Middle frontal gyrus (tissue), 1 donor: Measurements from ENCODE around the gene PFN2.
"Not testable (repeated sequence)": the region's sequence is repeated elsewhere in the genome, so short reads cannot be mapped to it uniquely, and the experiment has no call there.

Experiments
- DNase-seq: peaks from one replicate; pipeline ENCODE4 v3.0.0-alpha.2; 2015; ENCODE audit warnings: low spot score; ENCODE audit errors: extremely low spot score

PFN2 gene

DNA sequence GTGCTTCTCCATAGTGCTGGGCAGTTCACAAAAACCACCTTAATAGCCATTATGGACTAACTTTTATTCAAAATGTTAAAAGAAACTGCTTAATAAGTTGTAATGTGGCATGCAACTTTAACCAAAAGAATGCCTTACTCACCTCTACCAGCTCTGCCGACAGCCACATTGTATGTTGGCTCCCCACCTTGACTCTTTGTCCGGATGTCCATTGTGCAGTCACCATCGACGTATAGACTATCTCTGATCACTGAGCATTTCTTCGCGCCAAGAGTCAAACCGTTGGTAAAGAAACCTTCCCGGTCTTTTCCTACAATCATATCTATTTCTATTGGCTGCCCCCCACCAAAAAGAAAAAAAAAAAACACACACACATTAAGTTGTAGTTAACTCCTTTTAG, 2.5 kb downstream of the PFN2 start:
- no peak for DNase-seq

DNA sequence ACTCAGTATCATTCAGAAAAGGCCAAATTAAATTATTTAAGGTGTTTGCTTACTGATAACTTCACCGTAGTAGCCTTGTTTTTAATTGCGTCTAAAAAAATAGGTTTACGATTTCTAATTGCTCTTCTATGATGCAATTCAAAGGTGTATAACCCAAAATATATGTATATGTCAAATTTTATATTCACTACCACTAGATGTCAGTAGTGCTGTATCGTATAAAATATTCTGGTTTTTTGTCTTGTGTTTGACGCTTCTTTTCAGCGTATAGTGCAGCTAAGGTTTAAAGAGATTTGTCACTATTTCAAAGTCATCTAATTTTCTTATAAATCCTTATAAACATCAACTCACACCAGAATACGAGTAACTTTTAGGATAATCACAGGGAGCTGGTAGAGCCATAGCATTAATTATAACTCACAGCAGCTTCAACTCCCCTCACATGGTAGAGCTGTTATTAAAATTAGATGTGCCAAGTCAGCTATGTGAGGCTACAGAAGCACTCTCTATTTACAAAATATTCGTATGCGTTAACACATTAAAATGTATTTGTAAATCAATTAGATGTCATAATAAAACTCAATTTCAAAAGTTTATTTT, 3.5 kb downstream of the PFN2 start:
- DNase-seq: peak; percentile 76

DNA sequence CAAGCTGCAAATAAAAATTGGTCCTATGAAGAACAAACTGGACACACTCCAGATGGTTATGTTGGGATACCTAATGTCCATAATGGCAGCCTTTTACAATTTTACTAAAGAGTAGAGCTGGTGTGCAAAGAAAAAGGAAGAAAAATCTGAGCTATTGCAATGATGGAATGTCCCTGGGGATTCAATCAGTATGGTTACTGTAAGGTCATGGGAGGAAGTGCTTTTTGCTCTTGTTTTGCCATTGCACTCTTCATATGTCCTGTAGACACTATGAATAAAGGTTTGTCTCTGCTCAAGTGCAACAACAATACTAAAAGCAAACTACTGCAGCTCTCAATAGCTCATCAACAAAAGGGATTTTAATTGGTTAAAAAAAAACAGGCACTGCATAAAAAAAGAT, 5.4 kb downstream of the PFN2 start:
- DNase-seq: no peak

DNA sequence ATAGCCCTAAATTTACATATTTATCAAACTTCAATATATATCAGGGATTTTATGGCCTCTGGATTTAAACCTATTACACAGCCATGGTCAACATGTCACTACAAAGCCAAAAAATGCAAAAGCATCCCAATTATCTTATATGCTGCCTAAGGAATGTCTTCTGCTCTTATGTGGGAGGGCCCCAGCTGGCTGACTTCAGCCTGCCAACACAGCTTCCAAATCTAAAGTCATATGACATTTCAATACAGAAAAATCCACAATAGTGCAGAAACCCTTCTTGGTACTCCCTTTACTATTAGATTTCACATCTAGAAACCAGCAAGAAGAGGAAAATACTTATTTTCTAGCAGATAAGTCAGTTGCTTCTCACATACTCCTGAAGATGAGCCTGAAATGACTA, 6.4 kb downstream of the PFN2 start:
- DNase-seq: no peak

DNA sequence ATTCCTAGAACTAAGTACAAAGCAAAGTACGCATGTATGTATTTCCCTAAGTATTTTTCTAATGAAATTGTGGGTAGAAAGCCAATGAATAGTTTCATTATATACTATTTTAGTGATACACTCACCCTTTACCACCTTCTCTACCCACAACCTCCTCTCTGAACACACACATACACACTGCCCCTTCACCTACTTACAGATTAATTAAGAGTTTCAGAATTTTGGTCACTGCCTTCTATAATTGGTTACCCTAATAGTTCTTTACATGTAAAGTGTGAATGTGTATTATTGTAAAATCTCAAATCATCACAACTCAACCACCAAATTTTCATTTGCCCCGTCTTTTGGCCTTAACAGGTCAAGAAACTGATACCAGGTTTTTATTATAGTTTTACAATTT, 7.2 kb downstream of the PFN2 start:
- no peak for DNase-seq

DNA sequence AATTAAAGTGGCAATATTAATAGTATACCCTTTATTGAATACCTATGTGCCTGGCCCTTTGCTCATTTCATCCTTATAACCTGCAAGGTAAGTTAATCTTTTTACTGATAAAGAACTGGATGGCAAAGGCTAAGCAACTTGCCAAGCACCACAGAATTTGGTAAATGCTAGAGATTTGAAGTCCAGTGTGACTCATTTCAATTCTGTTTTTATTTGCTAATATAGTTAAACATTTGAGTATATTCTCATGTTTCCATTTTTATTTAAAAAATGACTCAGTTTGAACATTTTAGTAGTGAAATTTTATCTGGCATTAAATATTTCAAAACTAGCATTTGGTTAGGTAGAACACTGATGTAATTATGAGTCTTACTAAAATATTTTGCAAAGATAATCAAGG, 11.3 kb downstream of the PFN2 start:
- no peak for DNase-seq

DNA sequence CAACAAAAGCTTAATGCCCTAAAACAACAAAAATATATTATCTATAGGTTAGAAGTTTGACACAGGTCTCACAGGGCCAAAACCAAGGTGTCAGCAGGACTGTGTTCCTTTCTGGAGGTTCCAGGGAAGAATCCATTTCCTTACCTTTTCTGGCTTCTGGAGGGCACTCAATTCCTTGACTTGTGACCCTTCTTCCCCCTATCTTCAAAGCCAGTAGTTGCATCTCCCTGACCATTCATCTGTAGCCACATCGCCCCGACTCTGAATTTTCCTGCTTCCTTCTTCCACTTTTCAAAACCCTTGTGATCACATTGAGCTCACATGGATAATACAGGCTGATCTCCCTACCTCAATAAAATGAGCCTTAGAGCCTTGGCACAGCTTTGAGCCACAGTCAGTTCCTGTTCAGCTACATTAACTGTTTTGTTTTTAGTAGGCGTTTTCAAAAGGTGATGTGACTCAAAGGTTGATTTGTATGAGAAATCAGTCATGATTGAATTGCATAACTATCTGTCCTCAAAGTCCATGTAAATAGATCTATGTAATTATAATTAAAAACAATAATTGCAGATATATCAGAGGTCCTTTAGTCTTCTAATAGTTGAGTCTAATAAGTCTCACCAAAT, 12.4 kb downstream of the PFN2 start:
- DNase-seq: no peak

DNA sequence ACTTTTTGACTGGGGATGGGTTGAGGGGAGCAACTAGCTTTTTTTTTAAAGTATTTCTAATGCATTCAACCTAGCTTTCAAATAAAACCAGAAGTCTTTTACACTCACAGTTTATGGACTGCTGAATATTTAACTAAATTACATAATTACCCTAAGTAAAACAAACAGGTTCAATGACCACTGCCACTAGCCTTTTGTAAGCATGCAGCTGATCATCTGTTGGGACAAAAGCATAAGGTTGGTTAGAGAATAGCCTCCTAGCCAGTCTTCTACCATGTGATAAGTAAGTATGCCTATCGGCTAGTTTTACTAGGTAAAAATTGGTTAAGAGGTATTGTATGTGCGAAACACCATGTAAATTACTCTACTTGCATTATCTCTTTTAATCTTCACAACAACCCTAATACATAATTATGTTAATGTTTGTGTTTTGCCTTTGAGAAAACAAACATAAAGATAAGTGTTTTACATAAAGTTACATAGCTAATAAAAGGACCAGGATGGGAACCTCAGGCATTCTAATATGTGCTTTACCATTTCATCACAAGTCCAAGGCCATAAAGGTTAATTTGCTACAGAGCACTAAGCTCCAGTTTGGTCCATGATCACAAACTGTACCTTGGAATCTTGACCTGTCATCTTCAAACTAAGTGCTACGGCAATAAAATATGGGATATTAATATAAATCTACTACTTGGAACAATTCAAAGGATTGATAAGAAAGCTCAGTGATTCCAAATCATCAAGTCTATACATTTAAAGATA, 13.2 kb downstream of the PFN2 start:
- DNase-seq: no peak

DNA sequence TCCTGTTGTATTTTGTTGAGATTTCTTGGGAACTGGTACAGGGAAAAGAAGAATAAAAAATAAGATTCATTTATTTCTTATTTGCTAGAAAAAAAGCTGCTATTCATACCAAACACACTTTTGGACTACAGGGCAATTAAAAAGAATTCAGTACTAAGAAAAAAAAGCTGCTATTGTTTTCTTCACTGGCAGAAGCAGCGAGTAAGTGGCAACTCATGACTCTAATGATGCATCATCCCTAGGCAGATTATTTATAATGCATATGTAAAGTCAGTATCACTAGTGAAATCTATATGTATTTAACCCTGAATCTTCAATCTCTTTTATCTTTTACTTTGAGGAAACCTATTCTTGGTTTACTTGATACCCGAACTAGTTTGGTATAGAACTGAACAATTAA, 15.2 kb downstream of the PFN2 start:
- DNase-seq: no peak

DNA sequence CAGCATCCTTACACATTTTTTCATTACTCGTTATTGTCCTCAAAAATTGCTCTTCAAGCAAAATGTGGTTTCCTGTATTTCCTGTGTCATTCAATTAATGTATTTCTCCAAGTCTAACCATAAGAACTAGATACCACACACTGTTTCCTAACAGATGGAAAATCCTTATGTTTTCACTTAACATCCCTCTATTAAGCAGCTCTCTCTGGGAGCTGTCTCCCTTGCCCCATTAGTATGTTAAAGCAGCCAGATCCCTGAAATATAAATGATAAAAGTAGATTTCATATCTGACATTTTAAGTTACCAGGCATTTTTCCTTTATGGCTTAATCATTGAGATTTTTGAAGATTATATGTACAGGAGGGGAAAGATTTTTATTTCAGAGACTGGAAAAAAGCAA, 15.9 kb downstream of the PFN2 start:
- no peak for DNase-seq

DNA sequence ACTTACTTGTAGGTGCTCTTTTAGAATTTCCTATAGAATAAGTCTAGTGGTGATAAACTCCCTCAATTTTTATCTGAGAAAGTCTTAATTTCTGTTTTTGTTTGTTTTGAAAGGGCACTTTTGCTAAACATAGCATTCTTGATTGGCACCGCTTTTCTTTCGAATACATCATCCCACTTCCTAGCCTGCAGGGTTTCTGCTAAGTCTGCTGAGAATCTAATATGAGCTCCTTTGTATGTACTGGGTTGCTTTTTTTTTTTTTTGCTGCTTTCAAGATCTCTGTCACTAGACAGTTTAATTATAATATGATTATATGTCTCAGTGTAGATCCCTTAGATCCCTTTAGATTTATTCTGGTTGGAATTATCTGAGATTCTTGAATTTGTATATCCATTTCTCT, 21.5 kb downstream of the PFN2 start:
- no peak for DNase-seq

DNA sequence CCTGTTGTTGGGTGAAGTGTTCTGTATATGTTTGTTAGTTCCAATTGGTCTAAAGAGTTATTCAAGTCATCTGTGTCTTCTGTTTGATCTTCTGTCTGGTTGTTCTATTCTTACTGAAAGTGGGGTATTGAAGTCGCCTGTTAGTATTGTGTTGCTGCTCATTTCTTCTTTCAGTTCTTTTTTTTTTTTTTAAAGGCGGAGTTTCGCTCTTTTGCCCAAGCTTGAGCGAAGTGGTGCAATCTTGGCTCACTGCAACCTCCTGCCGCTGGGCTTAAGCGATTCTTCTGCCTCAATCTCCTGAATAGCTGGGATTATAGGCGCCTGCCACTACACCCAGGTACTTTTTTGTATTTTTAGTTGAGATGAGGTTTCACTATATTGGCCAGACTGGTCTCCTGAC, 23.5 kb downstream of the PFN2 start:
- DNase-seq: no peak

DNA sequence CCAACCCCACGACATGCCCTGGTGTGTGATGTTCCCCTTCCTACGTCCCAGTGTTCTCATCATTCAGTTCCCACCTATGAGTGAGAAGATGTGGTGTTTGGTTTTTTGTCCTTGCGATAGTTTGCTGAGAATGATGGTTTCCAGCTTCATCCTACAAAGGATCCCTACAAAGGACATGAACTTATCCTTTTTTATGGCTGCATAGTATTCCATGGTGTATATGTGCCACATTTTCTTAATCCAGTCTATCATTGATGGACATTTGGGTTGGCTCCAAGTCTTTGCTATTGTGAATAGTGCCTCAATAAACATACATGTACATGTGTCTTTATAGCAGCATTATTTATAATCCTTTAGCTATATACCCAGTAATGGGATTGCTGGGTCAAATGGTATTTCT, 26.7 kb downstream of the PFN2 start:
- not testable (repeated sequence) for DNase-seq

DNA sequence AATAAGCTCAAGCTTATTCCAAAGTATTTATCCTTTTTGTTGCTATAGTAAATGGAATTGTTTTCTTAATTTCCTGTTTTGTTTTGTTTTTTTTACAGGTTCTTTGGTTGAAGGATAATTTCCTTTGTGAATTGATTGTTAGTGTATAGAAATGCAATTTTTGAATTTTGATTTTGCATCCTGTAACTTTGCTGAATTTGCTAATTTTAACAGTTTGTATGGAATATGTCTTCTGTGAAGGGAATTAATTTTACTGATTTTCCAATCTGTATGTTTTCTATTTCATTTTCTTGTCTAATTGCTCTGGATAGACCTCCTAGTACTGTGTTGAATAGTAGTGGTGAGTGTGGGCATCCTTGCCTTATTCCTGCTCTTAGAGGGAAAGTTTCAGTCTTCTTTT, 28.3 kb downstream of the PFN2 start:
- DNase-seq: no peak

DNA sequence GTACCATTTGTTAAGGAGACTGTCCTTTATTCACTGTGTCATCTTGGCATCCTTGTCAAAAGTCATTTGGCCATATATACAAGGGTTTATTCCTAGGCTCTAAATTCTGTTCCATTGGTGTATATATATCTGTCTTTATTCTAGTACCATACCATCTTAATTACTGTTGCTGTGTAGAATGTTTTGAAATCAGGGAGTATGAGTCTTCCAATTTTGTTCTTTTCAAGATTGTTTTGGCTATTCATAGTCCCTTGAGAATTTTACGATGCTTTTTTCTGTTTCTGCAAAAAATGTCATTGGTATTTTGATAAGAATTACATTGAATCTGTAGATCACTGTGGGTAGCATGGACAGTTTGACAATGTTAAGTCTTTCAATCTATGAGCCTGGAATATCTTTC, 28.7 kb downstream of the PFN2 start:
- DNase-seq: no peak

DNA sequence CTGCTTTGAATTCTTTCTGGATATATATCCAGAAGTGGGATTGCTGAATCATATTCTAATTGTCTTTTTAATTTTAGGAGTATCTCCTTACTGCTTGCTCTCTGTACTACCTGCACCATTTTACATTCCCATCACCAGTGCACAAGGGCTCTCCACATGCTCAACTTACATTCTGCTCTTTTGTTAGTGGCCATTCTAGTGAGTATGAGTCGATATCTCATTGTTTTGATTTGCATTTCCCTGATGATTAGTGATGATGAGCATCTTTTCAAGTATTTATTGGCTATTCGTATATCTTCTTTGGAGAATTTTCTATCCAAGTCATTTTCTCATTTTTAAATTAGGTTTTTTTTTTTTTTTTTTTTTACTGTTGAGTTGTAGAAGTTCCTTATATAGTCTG, 29.5 kb downstream of the PFN2 start:
- DNase-seq: no peak

DNA sequence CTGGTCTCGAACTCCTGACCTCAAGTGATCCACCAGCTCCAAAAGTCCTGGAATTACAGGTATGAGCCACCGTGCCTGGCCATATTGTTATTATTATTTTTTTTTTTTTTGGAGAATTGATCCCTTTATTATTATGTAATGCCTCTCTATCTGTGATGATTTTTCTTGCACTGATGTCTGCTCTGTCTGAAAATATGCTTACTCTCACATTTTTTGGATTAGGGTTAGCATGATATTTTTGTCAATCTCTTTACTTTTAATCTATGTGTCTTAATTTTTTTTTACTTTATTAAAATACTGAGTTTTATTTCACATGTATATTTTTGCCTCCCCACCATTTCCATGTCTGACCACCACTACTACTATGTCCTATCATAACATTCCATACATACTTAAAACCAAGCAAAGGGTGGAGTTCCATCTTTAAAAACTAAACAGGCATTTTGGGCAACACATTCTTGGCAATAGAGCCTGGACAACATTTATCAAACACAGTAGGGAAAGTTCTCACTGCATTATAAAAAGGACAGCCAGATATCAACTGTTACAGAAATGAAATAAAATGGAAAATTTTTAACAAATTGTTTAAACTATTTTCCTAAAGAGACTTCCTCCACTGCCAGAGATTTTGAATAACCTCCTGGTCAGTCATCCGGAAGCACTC, 32.2 kb downstream of the PFN2 start:
- not testable (repeated sequence) for DNase-seq

DNA sequence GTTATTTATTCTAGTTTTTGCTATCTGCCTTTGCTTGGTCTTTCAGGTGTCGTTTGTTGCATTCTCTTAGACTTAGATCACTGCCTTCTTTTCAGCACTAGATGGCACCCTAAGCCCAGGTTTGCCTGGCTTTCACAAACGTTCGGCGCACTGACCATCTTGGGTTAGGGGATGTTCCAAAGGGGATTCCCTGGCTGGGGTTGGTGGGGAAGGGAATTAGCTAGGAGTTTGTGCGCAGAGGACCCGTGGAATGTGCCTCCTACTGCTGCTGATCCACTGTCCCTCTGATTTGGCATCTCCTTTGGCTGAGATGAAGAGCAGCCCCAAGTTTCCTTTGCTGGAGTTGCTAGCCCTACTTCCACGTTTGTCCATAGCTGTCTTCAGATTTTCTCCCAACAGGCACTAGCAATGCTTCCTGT, 33.9 kb downstream of the PFN2 start:
- DNase-seq: no peak

DNA sequence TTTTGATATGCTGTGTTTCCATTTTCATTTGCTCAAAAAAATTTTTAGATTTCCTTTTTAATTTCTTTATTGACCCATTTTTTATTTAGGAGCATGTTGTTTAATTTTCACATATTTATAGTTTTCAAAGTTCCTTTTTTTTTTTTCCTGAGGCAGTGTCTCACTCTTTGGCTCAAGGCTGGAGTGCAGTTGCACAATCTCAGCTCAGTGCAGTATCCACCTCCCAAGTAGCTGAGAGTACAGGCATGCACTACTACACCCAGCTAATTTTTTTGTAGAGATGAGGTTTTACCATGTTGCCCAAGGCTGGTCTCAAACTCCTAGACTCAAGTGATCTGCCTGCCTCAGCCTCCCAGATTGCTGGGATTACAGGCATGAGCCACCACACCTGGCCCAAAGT, 36.2 kb downstream of the PFN2 start:
- DNase-seq: no peak

DNA sequence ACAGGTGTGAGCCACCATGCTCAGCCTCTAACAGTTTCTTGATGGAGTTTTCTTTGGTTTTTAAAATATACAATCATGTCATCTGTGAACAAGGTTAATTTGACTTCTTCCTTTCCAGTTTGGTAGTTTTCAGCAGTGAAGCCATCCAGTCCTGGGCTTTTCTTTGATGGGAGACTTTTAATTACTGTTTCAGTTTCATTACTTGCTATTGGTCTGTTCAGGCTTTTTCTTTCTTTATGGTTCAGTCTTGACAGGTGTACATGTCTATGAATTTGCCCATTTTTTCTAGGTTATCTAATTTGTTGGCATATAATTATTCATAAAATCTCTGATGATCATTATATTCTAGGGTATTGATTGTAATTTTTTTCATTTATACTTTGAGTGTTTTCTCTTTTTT, 36.8 kb downstream of the PFN2 start:
- no peak for DNase-seq

DNA sequence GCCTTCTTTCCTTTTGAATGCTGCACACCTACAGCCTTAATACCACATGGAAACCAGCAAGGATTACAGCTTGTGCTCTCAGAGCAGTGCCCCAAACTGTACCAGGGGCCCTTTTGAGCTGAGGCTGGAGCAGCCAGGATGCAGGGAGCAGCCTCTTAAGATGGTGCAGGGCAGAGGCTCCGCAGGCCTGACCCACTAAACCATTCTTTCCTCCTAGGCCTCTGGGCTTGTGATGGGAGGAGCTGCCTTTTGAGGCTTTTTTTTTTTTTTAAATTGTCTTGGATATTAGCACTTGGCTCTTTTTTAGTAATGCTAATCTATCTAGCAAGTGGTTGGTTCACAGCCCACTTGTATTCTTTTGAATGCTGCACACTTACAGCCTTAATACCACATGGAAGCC, 37.7 kb downstream of the PFN2 start:
- no peak for DNase-seq

DNA sequence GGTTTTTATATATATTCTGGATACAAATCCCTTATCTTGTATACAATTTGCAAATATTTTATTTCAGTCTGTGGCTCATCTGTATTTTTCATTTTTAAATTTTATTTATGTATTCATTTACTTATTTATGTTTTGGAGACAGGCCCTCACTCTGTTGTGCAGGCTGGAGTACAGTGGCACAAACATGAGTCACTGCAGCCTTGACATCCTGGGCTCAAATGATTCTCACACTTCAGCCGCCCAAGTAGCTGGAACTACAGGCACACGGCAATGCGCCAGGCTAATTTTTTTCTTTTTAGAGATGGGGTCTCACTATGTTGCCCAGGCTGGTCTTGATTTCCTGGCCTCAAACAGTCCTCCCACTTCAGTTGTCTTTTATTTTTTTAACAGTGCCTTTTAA, 50.6 kb downstream of the PFN2 start:
- no peak for DNase-seq
